ENCODE measurements around the gene TMC6. TPM values are rescaled to one million over a fixed set of nuclear protein-coding genes. Genes with fewer than 3 reads are reported as not detected.
"Not testable (repeated sequence)": the region's sequence is repeated elsewhere in the genome, so short reads cannot be mapped to it uniquely, and the experiment has no call there.

Gene TMC6
- total and polyA plus RNA-seq, 8 donors = 15.6 to 61.2 (median 25.5) TPM

DNA sequence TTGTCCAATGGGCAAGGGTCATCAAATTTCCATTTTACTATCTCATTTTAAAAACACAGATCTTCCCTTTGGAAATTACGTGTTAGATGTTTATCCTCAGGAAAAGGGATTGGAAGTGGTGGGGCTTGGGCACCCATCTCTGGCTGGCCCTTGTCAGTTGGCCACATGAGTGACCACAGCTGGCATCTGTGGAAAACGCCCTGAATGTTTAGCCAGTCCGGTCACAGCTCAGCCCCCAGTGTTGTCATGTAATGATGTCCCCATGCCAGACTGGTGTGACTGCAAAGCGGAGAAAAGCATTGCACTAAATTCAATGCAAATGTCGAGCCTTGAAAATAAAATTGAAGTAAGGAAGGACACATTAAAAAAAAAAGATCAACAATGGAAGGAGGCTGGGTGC lies 53.0 kb downstream of the TMC6 start:
- FAIRE-seq = no peak

DNA sequence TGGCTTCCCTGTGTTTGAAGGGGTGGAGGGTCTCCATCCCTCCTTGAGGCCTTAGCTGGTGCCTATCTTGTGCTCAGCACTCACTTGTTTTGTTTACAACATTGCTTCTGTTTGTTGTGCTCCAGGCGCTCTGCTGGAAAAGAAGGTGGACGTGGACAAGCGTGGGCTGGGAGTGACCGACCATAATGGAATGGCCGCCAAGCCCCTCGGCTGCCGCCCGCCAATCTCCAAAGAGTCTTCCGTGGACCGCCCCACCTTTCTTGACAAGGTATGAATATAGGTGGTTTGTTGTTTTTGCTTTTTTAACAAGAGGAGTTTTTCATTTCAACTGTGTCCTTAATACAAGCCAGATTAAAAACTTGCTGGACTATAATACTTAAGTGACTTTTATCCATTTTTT lies 53.5 kb downstream of the TMC6 start:
- no peak overlapping the region for H3K27ac ChIP-seq
- no peaks in the 10 kb centered on the region for H3K27me3 ChIP-seq
- peaks cover 6 to 81% (median 36%) of the 10 kb centered on the region in 3 donors for H3K36me3 ChIP-seq
- no peak for DNase-seq
- no peaks in the 10 kb centered on the region for H3K9me3 ChIP-seq
- no peak overlapping the region for H3K4me3 ChIP-seq
- FAIRE-seq = no peak
- TF ChIP-seq, protein P1, sequence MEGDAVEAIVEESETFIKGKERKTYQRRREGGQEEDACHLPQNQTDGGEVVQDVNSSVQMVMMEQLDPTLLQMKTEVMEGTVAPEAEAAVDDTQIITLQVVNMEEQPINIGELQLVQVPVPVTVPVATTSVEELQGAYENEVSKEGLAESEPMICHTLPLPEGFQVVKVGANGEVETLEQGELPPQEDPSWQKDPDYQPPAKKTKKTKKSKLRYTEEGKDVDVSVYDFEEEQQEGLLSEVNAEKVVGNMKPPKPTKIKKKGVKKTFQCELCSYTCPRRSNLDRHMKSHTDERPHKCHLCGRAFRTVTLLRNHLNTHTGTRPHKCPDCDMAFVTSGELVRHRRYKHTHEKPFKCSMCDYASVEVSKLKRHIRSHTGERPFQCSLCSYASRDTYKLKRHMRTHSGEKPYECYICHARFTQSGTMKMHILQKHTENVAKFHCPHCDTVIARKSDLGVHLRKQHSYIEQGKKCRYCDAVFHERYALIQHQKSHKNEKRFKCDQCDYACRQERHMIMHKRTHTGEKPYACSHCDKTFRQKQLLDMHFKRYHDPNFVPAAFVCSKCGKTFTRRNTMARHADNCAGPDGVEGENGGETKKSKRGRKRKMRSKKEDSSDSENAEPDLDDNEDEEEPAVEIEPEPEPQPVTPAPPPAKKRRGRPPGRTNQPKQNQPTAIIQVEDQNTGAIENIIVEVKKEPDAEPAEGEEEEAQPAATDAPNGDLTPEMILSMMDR (IDR thresholded peaks at IDR 0.05) = no peak
- WGBS, 2 donors = 96 to 97% methylated on average over 10 of the region's 10 CpGs
- no peaks in the 10 kb centered on the region for H3K4me1 ChIP-seq
- intact Hi-C loops (cut with DNase I) = no loop called here
- ATAC-seq = no peak

More for the DNA sequence above, 53.0 kb downstream of the TMC6 start:
- no peaks in the 10 kb centered on the region for H3K27me3 ChIP-seq
- ATAC-seq = no peak
- WGBS, 2 donors = 88% methylated on average over 5 of the region's 5 CpGs
- H3K27ac ChIP-seq = no peak overlapping the region
- TF ChIP-seq, protein P1 (IDR thresholded peaks at IDR 0.05) = no peak
- no peak overlapping the region for H3K4me3 ChIP-seq
- H3K36me3 ChIP-seq = peaks cover 6 to 86% (median 39%) of the 10 kb centered on the region in 3 donors
- H3K4me1 ChIP-seq = no peaks in the 10 kb centered on the region
- H3K9me3 ChIP-seq = no peaks in the 10 kb centered on the region
- intact Hi-C loops (cut with DNase I) = no loop called here
- DNase-seq = no peak

DNA sequence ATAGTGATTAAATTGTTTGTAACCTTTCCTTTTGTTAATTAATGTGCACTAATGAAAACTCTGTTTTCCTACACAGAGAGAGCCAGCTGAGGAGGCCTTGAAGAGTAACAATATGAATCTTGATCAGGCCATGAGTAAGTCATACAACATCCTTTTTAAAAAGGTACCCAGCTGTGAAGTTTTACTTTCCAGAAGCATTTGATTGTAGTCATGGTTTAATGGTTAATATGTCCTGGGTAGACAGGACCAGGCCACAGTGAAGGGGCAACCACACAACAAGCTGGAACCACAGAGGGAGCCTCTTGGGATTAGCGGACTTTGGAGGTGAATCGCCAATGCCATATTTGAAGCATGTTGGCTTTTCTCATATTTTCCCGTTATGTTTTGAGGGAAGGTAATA lies 55.6 kb downstream of the TMC6 start:
- no peak for DNase-seq
- no peak overlapping the region for H3K4me3 ChIP-seq
- no peak for ATAC-seq
- H3K9me3 ChIP-seq = no peaks in the 10 kb centered on the region
- H3K27ac ChIP-seq = no peak overlapping the region
- FAIRE-seq = no peak
- TF ChIP-seq, protein P1 (IDR thresholded peaks at IDR 0.05) = no peak
- H3K27me3 ChIP-seq = no peaks in the 10 kb centered on the region
- H3K4me1 ChIP-seq = no peaks in the 10 kb centered on the region
- intact Hi-C loops (cut with DNase I) = no loop called here
- H3K36me3 ChIP-seq = peaks cover 6 to 78% (median 32%) of the 10 kb centered on the region in 3 donors
- WGBS, 2 donors = 96 to 98% methylated on average over 3 of the region's 3 CpGs

DNA sequence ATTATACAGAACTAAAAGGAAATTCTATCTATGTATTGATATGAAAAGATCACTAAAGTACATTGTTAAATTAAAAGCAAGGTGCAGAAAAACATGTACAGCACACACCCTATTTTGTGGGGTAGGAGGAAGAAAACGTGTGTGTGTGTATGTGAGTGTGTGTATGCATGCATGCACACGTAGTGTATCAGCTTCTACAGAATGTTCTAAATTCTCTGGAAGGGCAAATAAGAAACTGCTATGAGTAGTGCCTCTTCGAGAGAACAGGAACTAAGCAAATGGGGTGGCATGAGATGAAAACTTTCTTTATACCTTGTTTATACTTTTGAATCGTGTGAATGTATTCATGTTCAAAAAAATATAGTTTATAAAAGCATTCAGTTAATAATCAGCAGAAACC lies 58.9 kb downstream of the TMC6 start:
- 69 to 75% methylated on average over 4 of the region's 4 CpGs for WGBS, 2 donors
- FAIRE-seq (no peak), ATAC-seq (no peak), DNase-seq (no peak)
- H3K4me3 ChIP-seq = no peak overlapping the region
- H3K27me3 ChIP-seq = no peaks in the 10 kb centered on the region
- TF ChIP-seq, protein P1 (IDR thresholded peaks at IDR 0.05) = no peak
- H3K9me3 ChIP-seq = no peaks in the 10 kb centered on the region
- no peak overlapping the region for H3K27ac ChIP-seq
- intact Hi-C loops (cut with DNase I) = no loop called here
- no peaks in the 10 kb centered on the region for H3K4me1 ChIP-seq
- peaks cover 6 to 53% (median 24%) of the 10 kb centered on the region in 3 donors for H3K36me3 ChIP-seq

DNA sequence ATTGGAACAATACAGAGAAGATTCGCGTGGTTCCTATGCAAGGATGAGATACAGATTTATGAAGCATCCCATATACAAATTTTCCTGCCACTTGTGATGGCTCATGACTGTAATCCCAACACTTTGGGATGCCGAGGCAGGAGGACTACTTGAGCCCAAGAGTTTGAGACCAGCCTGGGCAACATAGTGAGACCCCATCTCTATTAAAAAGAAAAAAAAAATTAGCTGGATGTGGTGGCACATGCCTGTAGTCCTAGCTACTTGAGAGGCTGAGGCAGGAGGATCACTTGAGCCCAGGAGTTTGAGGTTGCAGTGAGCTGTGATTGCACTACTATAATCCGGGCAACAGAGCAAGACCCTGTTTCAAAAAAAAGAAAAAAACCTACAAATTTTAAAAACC lies 61.6 kb downstream of the TMC6 start:
- H3K27ac ChIP-seq; H3K4me1 ChIP-seq; H3K4me3 ChIP-seq; ATAC-seq; DNase-seq; H3K9me3 ChIP-seq; H3K27me3 ChIP-seq; intact Hi-C loops (cut with DNase I); FAIRE-seq: not testable (repeated sequence)
- WGBS, 2 donors = 94% methylated on average over 4 of the region's 4 CpGs
- peaks cover 1 to 28% (median 3%) of the 10 kb centered on the region in 3 donors for H3K36me3 ChIP-seq
